ENCODE measurements around the gene ANKS1B.

The ANKS1B gene

DNA sequence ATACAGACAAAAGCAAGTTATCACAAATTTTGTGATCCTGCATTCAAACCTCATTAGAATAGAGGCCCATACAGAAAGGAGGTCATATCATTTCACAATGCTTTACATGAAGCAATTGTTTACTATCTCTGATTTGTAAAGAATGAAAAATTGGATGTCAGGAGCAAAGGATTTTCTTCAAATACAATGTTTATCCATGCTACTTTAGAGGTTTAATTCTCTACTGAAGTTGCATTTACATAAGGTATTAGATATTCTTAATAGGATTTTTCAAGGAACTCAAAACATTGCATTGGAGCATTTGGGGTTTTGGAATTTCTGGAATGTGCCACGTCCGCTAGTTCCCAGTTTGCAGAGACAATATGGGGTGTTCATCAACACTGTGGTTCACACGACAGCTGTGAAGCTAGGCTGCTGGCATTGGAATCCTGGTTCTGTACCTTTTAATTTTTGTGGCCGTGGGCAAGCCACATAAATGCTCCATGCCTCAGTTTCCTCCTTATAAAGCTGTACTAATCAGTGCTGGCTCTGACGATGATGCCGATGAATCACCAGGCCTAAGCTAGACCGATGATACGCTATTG, 1164.8 kb downstream of the ANKS1B start:
- no peak for DNase-seq (ENCODE audit: low read depth in 2 of 2)

DNA sequence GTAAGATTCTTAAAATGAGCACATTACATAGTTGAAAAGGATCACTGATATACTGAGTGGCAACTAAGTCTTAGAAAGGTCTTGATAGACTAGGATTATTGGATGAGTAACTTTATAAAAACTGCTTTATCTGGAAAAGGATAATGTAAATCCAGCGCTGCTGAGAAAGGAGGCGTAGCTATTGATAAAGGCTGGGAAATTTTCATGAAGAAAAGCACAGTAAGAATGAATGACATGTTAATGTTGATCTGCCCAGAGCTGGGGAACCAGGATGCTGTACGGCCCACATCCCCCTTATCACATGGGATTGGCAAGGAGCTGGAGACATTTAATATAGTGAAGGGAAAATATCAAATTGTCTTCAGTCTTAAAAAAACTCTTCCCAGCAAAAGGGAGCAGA, 1165.7 kb downstream of the ANKS1B start:
- DNase-seq (ENCODE audit: low read depth in 2 of 2) = no peak

- no peak for DNase-seq (ENCODE audit: low read depth in 2 of 2)
Measured at GRCh38 chr12:98818239-98818638, 1166.5 kb downstream of the ANKS1B start.

- DNase-seq (ENCODE audit: low read depth in 2 of 2) = no peak
Measured at GRCh38 chr12:98817742-98818141, 1167.0 kb downstream of the ANKS1B start.

GRCh38 chr12:98816720-98817119, 1168.0 kb downstream of the ANKS1B start:
- no peak for DNase-seq (ENCODE audit: low read depth in 2 of 2)

DNA sequence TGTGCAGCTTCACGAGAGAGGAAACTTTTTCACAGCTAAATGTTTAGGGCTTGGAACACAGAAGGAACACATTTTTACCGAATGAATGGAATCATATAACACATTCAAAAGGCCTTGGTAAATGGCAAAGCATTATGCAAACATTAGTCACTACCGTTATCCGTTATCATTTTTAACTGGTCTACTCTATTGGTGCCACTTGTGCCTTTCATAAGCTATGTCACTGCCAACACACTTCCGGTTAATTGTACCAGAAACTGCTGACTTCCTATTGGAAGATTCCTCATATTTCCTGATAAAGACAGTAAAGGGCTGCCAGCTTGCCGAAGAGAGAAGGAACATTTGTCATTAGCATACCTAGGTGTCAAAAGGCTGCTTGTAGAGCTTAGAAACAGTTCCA, 1170.5 kb downstream of the ANKS1B start:
- no peak for DNase-seq (ENCODE audit: low read depth in 2 of 2)

DNA sequence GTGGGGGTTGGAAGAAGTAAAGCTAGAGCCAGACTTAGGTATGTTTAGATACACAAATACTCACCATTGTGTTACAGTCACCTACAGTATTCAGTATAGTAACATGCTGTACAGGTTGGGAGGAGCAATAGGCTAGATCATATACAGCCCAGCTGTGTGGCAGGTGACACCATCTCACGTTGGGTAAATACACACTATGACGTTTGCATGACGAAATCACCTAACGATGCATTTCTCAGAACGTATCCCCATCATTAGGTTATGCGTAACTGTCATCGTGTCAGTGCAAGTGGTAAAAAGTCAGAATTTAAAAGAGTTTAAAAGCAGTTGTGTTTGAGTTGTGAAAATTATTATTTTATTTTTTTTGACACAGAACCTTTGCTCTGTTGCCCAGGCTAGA, 1172.5 kb downstream of the ANKS1B start:
- DNase-seq (ENCODE audit: low read depth in 2 of 2) = no peak

DNA sequence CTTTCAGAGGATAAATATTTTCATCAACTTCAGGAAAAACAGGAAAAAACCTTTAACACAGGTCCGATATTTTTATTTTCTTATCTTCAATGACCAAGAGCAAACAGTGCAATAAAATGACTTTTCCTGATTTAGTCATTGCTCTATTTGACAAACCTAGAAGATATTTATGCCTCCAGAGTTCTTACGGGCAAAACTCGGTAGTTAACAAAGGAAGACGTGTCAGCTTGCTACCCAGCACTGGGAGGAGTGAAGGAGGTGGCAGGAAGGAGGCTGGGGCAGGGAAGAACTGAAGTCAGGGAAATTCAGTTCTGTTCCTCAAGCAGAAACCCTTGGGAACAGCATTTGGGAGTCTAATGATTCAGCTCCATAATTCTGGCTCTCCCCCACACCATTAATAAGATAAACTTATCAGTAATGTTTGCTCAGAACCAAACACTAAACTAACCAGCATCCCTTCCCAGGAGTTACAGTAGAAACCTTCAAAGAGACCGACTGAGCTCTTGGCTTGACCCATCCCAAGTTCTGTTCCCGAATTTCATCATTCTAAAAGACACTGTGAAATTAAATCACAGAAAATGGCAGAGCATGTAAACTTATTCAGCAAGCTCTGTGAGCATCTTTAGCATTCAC, 1176.4 kb downstream of the ANKS1B start:
- no peak for DNase-seq (ENCODE audit: low read depth in 2 of 2)

DNA sequence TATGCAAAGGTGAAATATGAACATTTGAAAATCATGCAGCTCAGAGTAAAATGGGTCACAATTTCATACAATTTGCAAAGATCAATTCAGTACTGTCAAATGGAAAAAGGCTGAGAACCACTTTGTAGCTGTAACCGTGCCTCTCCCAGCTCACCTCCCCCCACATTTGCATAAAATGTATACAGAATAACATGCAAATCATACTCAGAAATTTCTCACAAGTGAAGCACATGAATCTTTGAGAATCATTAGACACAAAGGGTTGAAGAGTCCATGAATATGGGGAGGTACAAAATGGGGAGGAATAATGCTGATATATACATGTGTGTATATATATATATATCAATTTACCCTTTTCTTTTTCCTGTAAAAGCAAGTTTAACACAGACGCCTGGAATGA, 1177.5 kb downstream of the ANKS1B start:
- no peak for DNase-seq (ENCODE audit: low read depth in 2 of 2)

GRCh38 chr12:98803468-98804209, 1181.1 kb downstream of the ANKS1B start:
- DNase-seq (ENCODE audit: low read depth in 2 of 2) = peak; percentile 7 to 17

- no peak for DNase-seq (ENCODE audit: low read depth in 2 of 2)
Measured at GRCh38 chr12:98799822-98800221, 1184.9 kb downstream of the ANKS1B start.

DNA sequence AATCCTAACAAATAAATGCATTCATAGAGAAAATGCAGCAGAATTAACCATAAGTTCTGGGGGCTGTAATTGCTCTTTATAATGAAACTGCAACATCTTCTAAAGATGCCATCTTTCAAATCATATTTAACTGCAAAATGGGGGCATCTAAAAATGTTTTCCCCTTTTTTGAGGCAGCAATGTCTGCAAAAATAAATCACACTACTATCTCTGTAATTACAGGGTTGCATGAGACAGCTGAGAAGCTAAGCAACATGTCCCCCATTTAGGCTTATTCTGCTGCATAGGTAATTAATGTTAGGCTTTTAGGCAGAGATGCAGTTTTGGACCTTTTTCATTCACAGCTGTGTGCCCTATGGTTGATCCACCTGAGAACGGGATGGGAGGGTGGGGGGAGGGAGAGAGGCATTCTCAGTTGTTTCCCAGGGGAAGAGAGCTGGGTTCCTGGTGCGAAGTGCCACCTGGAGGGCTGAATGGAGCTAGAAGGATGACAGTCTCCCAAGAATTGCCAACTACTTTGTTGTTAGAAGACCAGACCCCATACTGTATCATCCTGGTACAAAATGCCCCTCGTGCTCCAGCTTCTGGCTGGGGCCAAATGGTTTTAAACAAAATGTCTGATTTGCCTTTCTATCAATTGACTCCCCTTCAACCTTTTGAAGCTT, 1185.5 kb downstream of the ANKS1B start:
- DNase-seq (ENCODE audit: low read depth in 2 of 2) = no peak

- no peak for DNase-seq (ENCODE audit: low read depth in 2 of 2)
Measured at GRCh38 chr12:98797200-98797599, 1187.5 kb downstream of the ANKS1B start.

DNA sequence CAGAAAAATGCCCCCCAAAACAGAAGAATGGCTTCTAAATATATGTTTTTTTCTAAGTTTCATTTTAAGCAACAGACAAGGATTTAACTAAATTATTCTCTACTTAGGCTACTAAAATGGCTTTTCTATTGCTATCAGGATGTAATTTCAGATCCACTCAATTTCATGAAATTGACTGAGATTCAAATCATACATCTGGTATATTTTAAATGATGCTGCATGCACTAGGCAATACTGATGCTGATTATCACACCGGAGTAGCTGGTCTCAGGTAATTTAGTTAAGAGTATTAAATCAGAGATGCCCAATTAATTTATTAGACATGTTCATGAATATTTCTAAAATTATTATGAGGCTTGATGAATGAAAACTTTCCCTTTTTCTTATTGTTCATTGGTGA, 1188.0 kb downstream of the ANKS1B start:
- DNase-seq (ENCODE audit: low read depth in 2 of 2) = no peak

DNA sequence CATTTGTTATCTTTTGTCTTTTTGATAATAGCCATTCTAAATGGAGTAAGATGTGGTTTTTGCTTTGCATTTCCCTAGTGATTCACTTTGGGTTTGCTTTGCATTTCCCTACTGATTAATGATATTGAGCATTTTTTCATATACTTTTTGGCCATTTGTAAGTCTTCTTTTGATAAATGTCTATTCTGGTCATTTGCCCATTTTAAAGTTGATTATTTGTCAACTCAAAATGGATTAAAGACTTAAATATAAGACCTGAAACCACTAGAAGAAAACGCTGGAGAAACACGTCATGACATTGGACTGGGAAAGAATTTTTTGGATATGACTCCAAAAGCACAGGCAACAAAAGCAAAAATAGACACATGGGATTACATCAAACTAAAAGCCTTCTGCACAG, 1191.6 kb downstream of the ANKS1B start:
- DNase-seq (ENCODE audit: low read depth in 2 of 2) = no peak

DNA sequence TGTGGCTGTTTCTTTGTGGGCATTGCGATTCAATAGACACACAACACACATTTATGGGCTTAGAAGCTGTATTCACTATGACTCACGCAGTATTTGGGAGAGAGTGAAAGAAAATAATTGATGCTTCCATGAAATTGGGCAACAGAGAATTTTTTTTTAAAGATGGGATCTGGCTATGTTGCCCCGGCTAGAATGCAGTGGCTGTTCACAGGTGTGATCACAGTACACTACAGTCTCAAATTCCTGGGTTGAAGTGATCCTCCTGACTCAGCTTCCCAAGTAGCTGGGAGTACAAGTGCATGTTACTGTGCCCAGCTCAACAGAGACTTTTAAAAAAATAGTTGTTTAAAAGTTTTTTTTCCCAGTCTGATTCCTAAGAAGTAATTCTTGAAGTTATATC, 1193.3 kb downstream of the ANKS1B start:
- DNase-seq (ENCODE audit: low read depth in 2 of 2) = no peak

GRCh38 chr12:98788396-98788795, 1196.3 kb downstream of the ANKS1B start:
- no peak for DNase-seq (ENCODE audit: low read depth in 2 of 2)

DNA sequence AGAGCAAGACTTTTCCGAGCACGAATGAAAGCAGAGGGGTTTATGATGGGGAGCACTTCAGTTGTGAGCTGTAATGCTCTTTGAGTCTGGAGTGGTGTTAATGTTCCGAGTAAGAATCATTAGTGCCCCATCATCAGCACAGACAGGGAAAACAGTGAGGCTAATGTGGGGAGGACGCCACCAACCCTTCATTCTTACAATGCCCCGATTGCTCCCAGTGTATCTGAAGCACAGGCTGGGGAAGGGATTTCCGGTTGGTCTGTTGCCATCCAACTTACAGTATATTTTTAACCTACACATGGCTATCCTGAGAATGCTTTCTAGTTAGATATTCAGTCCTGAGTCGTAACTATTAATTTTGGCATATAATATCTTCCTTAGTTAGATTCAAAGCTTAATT, 1198.1 kb downstream of the ANKS1B start:
- no peak for DNase-seq (ENCODE audit: low read depth in 2 of 2)

DNA sequence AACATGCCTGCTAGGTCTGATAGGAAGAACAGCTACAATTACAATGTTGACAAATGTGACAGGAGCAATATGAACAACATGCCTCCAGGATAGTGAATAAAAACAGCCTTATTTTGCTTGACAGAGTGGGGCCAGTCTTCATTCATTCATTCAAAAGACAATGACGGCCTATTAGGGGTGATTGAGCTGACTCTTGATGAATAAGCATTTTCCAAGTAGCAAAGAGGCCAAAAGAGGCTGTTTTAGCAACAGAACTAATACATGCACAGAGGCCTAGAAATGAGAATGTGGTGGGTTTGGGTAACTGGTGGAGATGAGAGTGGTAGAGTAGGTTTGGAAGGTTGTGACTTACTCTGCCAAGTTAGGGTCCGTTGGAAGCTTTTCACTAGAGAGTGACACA, 1201.3 kb downstream of the ANKS1B start:
- DNase-seq (ENCODE audit: low read depth in 2 of 2) = no peak

- DNase-seq (ENCODE audit: low read depth in 2 of 2) = no peak
Measured at GRCh38 chr12:98780261-98780660, 1204.5 kb downstream of the ANKS1B start.

- DNase-seq (ENCODE audit: low read depth in 2 of 2) = no peak
Measured at GRCh38 chr12:98772818-98773217, 1211.9 kb downstream of the ANKS1B start.

DNA sequence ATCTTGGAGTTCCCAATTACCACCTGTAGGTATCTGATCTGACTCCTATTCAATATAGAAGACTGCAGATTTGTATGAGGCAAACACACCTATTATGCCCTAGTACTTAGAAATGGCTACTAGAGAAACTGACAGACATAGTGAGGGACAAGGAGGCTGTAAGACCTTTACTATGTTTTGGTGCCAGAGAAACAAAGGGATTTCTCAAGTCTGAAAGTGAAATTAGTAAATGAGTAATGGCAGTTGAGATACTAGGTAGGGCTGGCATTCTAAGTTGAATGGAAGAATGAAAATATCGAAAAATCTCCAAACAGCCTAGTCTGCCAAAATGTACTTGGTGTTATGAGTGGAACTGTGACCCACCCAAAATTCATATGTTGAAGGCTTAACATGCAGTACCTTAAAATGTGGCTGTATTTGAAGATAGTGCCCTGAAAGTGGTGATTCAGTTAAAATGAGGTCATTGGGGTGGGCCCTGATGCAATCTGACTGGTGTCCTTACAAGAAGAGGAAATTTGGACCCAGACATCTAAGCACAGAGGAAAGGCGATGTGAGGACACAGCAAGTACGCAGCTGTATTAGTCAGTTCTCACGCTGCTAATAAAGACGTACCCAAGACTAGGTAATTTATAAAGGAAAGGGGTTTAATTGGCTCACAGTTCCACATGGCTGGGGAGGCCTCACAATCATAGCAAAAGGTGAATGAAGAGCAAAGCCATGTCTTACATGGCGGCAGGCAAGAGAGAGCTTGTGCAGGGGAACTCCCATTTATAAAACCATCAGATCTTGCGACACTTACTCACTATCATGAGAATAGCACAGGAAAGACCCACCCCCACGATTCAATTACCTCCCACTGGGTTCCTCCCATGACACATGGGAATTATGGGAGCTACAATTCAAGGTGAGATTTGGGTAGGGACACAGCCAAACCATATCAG, 1212.7 kb downstream of the ANKS1B start:
- DNase-seq (ENCODE audit: low read depth in 2 of 2) = no peak
